Stimulated activated naive CD8-positive, alpha-beta T cell treated with anti-CD3 and anti-CD28 coated beads, Interleukin-15, Interleukin-2, amounts not matched to agents 100 ng/mL and 50 ng/mL, for 24 hours (primary cell): Measurements from ENCODE around the gene OTOGL.

ENCODE experiments used
- H3K27ac Mint-ChIP-seq: one replicate; pipeline ENCODE4 v1.8.0; 2021; ENCODE audit warnings: mild to moderate bottlenecking, mixed read lengths
- H3K27me3 Mint-ChIP-seq: one replicate; pipeline ENCODE4 v1.8.0; 2021; ENCODE audit warnings: mixed read lengths
- H3K36me3 Mint-ChIP-seq: one replicate; pipeline ENCODE4 v1.8.0; 2021; ENCODE audit warnings: low read depth, mixed read lengths
- H3K4me1 Mint-ChIP-seq: one replicate; pipeline ENCODE4 v1.8.0; 2021; ENCODE audit warnings: low read depth, mixed read lengths
- H3K4me3 Mint-ChIP-seq: one replicate; pipeline ENCODE4 v1.8.0; 2021; ENCODE audit warnings: mild to moderate bottlenecking, mixed read lengths
- H3K9me3 Mint-ChIP-seq: one replicate; pipeline ENCODE4 v1.8.0; 2021; ENCODE audit warnings: mixed read lengths

The OTOGL gene

GRCh38 chr12:80332827-80333226 lies 233.5 kb downstream of the OTOGL start:
- Mint-ChIP-seq H3K36me3 (no peaks in the 10 kb centered on the region), H3K27me3 (no peaks in the 10 kb centered on the region), H3K4me3 (no peak overlapping the region), H3K4me1 (no peaks in the 10 kb centered on the region), H3K9me3 (no peaks in the 10 kb centered on the region), H3K27ac (no peak overlapping the region)

GRCh38 chr12:80352474-80352873 lies 253.1 kb downstream of the OTOGL start:
- no peaks in the 10 kb centered on the region for H3K36me3 Mint-ChIP-seq
- H3K9me3 Mint-ChIP-seq = peaks cover 9% of the 10 kb centered on the region
- no peaks in the 10 kb centered on the region for H3K4me1 Mint-ChIP-seq
- H3K4me3 Mint-ChIP-seq = no peak overlapping the region
- H3K27ac Mint-ChIP-seq = no peak overlapping the region
- H3K27me3 Mint-ChIP-seq = no peaks in the 10 kb centered on the region

GRCh38 chr12:80353254-80353653 lies 253.9 kb downstream of the OTOGL start:
- H3K9me3 Mint-ChIP-seq = peaks cover 9% of the 10 kb centered on the region
- no peaks in the 10 kb centered on the region for H3K27me3 Mint-ChIP-seq
- H3K27ac Mint-ChIP-seq = no peak overlapping the region
- no peak overlapping the region for H3K4me3 Mint-ChIP-seq
- no peaks in the 10 kb centered on the region for H3K4me1 Mint-ChIP-seq
- H3K36me3 Mint-ChIP-seq = no peaks in the 10 kb centered on the region

- Mint-ChIP-seq H3K4me1 (no peaks in the 10 kb centered on the region), H3K9me3 (no peaks in the 10 kb centered on the region), H3K27me3 (no peaks in the 10 kb centered on the region), H3K27ac (no peak overlapping the region), H3K4me3 (no peak overlapping the region), H3K36me3 (no peaks in the 10 kb centered on the region)
Observed at GRCh38 chr12:80356097-80356496, 256.8 kb downstream of the OTOGL start.

GRCh38 chr12:80359703-80360102 lies 260.4 kb downstream of the OTOGL start:
- Mint-ChIP-seq H3K9me3 (peaks cover 3% of the 10 kb centered on the region), H3K36me3 (no peaks in the 10 kb centered on the region), H3K4me1 (no peaks in the 10 kb centered on the region), H3K4me3 (no peak overlapping the region), H3K27ac (no peak overlapping the region), H3K27me3 (no peaks in the 10 kb centered on the region)

- H3K4me3 Mint-ChIP-seq = no peak overlapping the region
- peaks cover 6% of the 10 kb centered on the region for H3K9me3 Mint-ChIP-seq
- H3K27ac Mint-ChIP-seq = no peak overlapping the region
- H3K27me3 Mint-ChIP-seq = no peaks in the 10 kb centered on the region
- no peaks in the 10 kb centered on the region for H3K36me3 Mint-ChIP-seq
- H3K4me1 Mint-ChIP-seq = no peaks in the 10 kb centered on the region
Observed at GRCh38 chr12:80364056-80364455, 264.7 kb downstream of the OTOGL start.

GRCh38 chr12:80373666-80374065 lies 274.3 kb downstream of the OTOGL start:
- no peaks in the 10 kb centered on the region for H3K4me1 Mint-ChIP-seq
- no peaks in the 10 kb centered on the region for H3K9me3 Mint-ChIP-seq
- H3K4me3 Mint-ChIP-seq = no peak overlapping the region
- H3K36me3 Mint-ChIP-seq = no peaks in the 10 kb centered on the region
- H3K27me3 Mint-ChIP-seq = no peaks in the 10 kb centered on the region
- H3K27ac Mint-ChIP-seq = no peak overlapping the region

GRCh38 chr12:80374615-80375014 lies 275.3 kb downstream of the OTOGL start:
- H3K27me3 Mint-ChIP-seq = no peaks in the 10 kb centered on the region
- no peaks in the 10 kb centered on the region for H3K9me3 Mint-ChIP-seq
- no peaks in the 10 kb centered on the region for H3K36me3 Mint-ChIP-seq
- no peaks in the 10 kb centered on the region for H3K4me1 Mint-ChIP-seq
- no peak overlapping the region for H3K27ac Mint-ChIP-seq
- no peak overlapping the region for H3K4me3 Mint-ChIP-seq

GRCh38 chr12:80377140-80377794 lies 277.9 kb downstream of the OTOGL start:
- H3K4me1 Mint-ChIP-seq = no peaks in the 10 kb centered on the region
- H3K4me3 Mint-ChIP-seq = no peak overlapping the region
- no peaks in the 10 kb centered on the region for H3K27me3 Mint-ChIP-seq
- no peaks in the 10 kb centered on the region for H3K9me3 Mint-ChIP-seq
- H3K36me3 Mint-ChIP-seq = no peaks in the 10 kb centered on the region
- H3K27ac Mint-ChIP-seq = no peak overlapping the region

GRCh38 chr12:80381121-80381520 lies 281.8 kb downstream of the OTOGL start:
- Mint-ChIP-seq H3K4me3 (no peak overlapping the region), H3K9me3 (no peaks in the 10 kb centered on the region), H3K27ac (no peak overlapping the region), H3K4me1 (no peaks in the 10 kb centered on the region), H3K36me3 (no peaks in the 10 kb centered on the region), H3K27me3 (no peaks in the 10 kb centered on the region)

GRCh38 chr12:80382254-80382653 lies 282.9 kb downstream of the OTOGL start:
- no peaks in the 10 kb centered on the region for H3K4me1 Mint-ChIP-seq
- peaks cover 4% of the 10 kb centered on the region for H3K9me3 Mint-ChIP-seq
- H3K27ac Mint-ChIP-seq = no peak overlapping the region
- no peaks in the 10 kb centered on the region for H3K36me3 Mint-ChIP-seq
- H3K27me3 Mint-ChIP-seq = no peaks in the 10 kb centered on the region
- H3K4me3 Mint-ChIP-seq = no peak overlapping the region

GRCh38 chr12:80400571-80400991 lies 301.2 kb downstream of the OTOGL start:
- H3K27me3 Mint-ChIP-seq = peaks cover 18% of the 10 kb centered on the region
- H3K9me3 Mint-ChIP-seq = no peaks in the 10 kb centered on the region
- no peaks in the 10 kb centered on the region for H3K4me1 Mint-ChIP-seq
- H3K27ac Mint-ChIP-seq = no peak overlapping the region
- no peaks in the 10 kb centered on the region for H3K36me3 Mint-ChIP-seq
- H3K4me3 Mint-ChIP-seq = no peak overlapping the region

GRCh38 chr12:80401191-80401590 lies 301.9 kb downstream of the OTOGL start:
- H3K4me3 Mint-ChIP-seq = no peak overlapping the region
- H3K4me1 Mint-ChIP-seq = no peaks in the 10 kb centered on the region

GRCh38 chr12:80404629-80405028 lies 305.3 kb downstream of the OTOGL start:
- no peaks in the 10 kb centered on the region for H3K9me3 Mint-ChIP-seq
- no peak overlapping the region for H3K4me3 Mint-ChIP-seq
- H3K27me3 Mint-ChIP-seq = peaks cover 15% of the 10 kb centered on the region
- H3K27ac Mint-ChIP-seq = no peak overlapping the region
- H3K4me1 Mint-ChIP-seq = no peaks in the 10 kb centered on the region
- no peaks in the 10 kb centered on the region for H3K36me3 Mint-ChIP-seq

More at GRCh38 chr12:80401191-80401590, 301.9 kb downstream of the OTOGL start:
- Mint-ChIP-seq H3K36me3 (no peaks in the 10 kb centered on the region), H3K27me3 (peaks cover 18% of the 10 kb centered on the region), H3K9me3 (no peaks in the 10 kb centered on the region), H3K27ac (no peak overlapping the region)

- Mint-ChIP-seq H3K4me3 (no peak overlapping the region), H3K36me3 (no peaks in the 10 kb centered on the region), H3K9me3 (no peaks in the 10 kb centered on the region), H3K4me1 (no peaks in the 10 kb centered on the region), H3K27ac (no peak overlapping the region), H3K27me3 (peaks cover under 1% of the 10 kb centered on the region)
Observed at GRCh38 chr12:80406253-80406652, 306.9 kb downstream of the OTOGL start.

GRCh38 chr12:80411787-80412186 lies 312.4 kb downstream of the OTOGL start:
- Mint-ChIP-seq H3K27me3 (no peaks in the 10 kb centered on the region), H3K4me1 (no peaks in the 10 kb centered on the region), H3K9me3 (no peaks in the 10 kb centered on the region), H3K4me3 (no peak overlapping the region), H3K27ac (no peak overlapping the region), H3K36me3 (no peaks in the 10 kb centered on the region)
